A549 (cell line): ENCODE results near the gene ARL15. TPM values are rescaled to one million over a fixed set of nuclear protein-coding genes. Genes with fewer than 3 reads are reported as not detected.

Experiments used
- ATAC-seq, 2 experiments: fragments of 200-7000 bp in 1 of 2; fragments of >200 bp in 1 of 2; cut with Nextera tagmentation in 1 of 2; cut with Tn5 transposase in 1 of 2; 3 replicates each; pipeline versions ENCODE4 v1.8.0 to v1.9.1; 2018 to 2020; ENCODE audit warnings: mild to moderate bottlenecking in 1 of 2, moderate library complexity in 1 of 2
- CTCF ChIA-PET: fragments of 300-600 bp; sonication (Branson Sonifier 250); formaldehyde crosslinking; extraction: SDS; loops from one replicate; lab custom pipeline; 2021; ENCODE audit warnings: antibody characterized with exemption, inconsistent platforms; lab: Yijun Ruan, JAX
- POLR2A ChIA-PET: fragments of 350-600 bp; formaldehyde crosslinking; extraction: SDS; loops from one replicate; lab custom pipeline; 2021; ENCODE audit warnings: antibody characterized with exemption, inconsistent platforms; lab: Yijun Ruan, JAX
- DNase-seq, 2 experiments: peaks; one replicate each; pipeline versions ENCODE4 v3.0.0 to v3.0.0-alpha.2; 2011 to 2016; ENCODE audit warnings: low read depth in 1 of 2, low spot score in 1 of 2
- FAIRE-seq: peaks from 2 replicates; lab custom pipeline; 2011; peaks lifted over from hg19 to GRCh38; lab: Jason Lieb, UNC
- H3K27ac ChIP-seq, 2 experiments: fragments of >200 bp; sonication (Bioruptor Twin); formaldehyde crosslinking; 3 replicates each; pipeline ENCODE4 v1.5.1; 2016 to 2017
- H3K4me1 ChIP-seq: fragments of >200 bp; sonication (Bioruptor Twin); formaldehyde crosslinking; 3 replicates; pipeline ENCODE4 v1.6.1; 2016
- H3K4me2 ChIP-seq: fragments of >200 bp; sonication (Bioruptor Twin); formaldehyde crosslinking; 3 replicates; pipeline ENCODE4 v1.6.1; 2016
- H3K4me3 ChIP-seq: fragments of >200 bp; sonication (Bioruptor Twin); formaldehyde crosslinking; 3 replicates; pipeline ENCODE4 v1.5.1; 2016
- H3K9me3 ChIP-seq: fragments of >200 bp; sonication (Bioruptor Twin); formaldehyde crosslinking; 3 replicates; pipeline ENCODE4 v1.6.1; 2016
- ATOH8 ChIP-seq: fragments of 250-450 bp; sonication (Bioruptor Pico); IDR thresholded peaks from 2 replicates; pipeline ENCODE4 v1.5.0; 2020; ENCODE audit warnings: low read depth, mild to moderate bottlenecking, moderate library complexity
- FOXS1 ChIP-seq: fragments of 250-450 bp; sonication (Bioruptor Pico); IDR thresholded peaks from 2 replicates; pipeline ENCODE4 v1.5.0; 2020; ENCODE audit warnings: mild to moderate bottlenecking, moderate library complexity
- HOXB5 ChIP-seq: fragments of 250-450 bp; sonication (Bioruptor Pico); IDR thresholded peaks from 2 replicates; pipeline ENCODE4 v1.5.0; 2020; ENCODE audit warnings: mild to moderate bottlenecking, moderate library complexity
- JUN ChIP-seq, 2 experiments: fragments of >200 bp; sonication (Bioruptor Twin); formaldehyde crosslinking; IDR thresholded peaks; 2 replicates in 1 of 2; 3 replicates in 1 of 2; pipeline ENCODE4 v1.6.1; 2016 to 2017
- JUNB ChIP-seq: fragments of >200 bp; sonication (Bioruptor Twin); formaldehyde crosslinking; IDR thresholded peaks from 2 replicates; pipeline ENCODE4 v1.6.1; 2016
- KDM1A ChIP-seq: fragments of 200-600 bp; sonication (generic); IDR thresholded peaks from 2 replicates; pipeline ENCODE4 v1.6.1; 2016; ENCODE audit warnings: low read depth, mild to moderate bottlenecking
- MAX ChIP-seq: IDR thresholded peaks from 2 replicates; pipeline ENCODE4 v1.6.1; 2012
- NPAS2 ChIP-seq: fragments of 250-450 bp; sonication (Bioruptor Pico); IDR thresholded peaks from 2 replicates; pipeline ENCODE4 v1.8.0; 2022; ENCODE audit warnings: mild to moderate bottlenecking, moderate library complexity, borderline replicate concordance
- TP53 ChIP-seq: fragments of 250-450 bp; sonication (Bioruptor Pico); IDR thresholded peaks from 2 replicates; pipeline ENCODE4 v1.5.0; 2021; ENCODE audit warnings: mild to moderate bottlenecking, moderate library complexity
- ZFP36 ChIP-seq: fragments of 450-650 bp; IDR thresholded peaks from 2 replicates; pipeline ENCODE4 v1.6.1; 2014; ENCODE audit warnings: borderline replicate concordance; ENCODE audit not compliant: partially characterized antibody
- WGBS: methylation state at CpG from one replicate; pipeline ENCODE4 v1.1.6; 2017; ENCODE audit errors: missing lambda C conversion rate; 5-methylcytosine and 5-hydroxymethylcytosine counted together
- polyA plus RNA-seq, 4 experiments: library from polyadenylated mRNA; depleted of rRNA in 3 of 4; stranded (reverse); fragments of >200 nt; fragmentation: RNase III in 1 of 4; extraction: RNeasy Plus Mini Kit Qiagen cat#74134 plus additional on column Dnase treatment in 1 of 4; gene quantifications; 2 replicates in 3 of 4; 3 replicates in 1 of 4; pipeline ENCODE4 v1.2.3, GENCODE V29; 2011 to 2017
- TF ChIP-seq, protein P1 (sequence below): fragments of 200-600 bp; sonication (generic); IDR thresholded peaks from 2 replicates; pipeline ENCODE4 v1.6.1; 2016; ENCODE audit warnings: antibody characterized with exemption, mild to moderate bottlenecking, moderate library complexity
- TF ChIP-seq, protein P2 (sequence below): IDR thresholded peaks from 2 replicates; pipeline ENCODE4 v1.6.1; 2012

The ARL15 gene
- polyA plus RNA-seq, 2 of the 4 experiments (the other 2 are of a cell fraction): 11.8 to 12.1 TPM

- Histone ChIP-seq H3K27ac (no peak overlapping the region), H3K4me2 (no peak overlapping the region), H3K4me1 (no peaks in the 10 kb centered on the region), H3K4me3 (no peak overlapping the region), H3K9me3 (peaks cover 15% of the 10 kb centered on the region; the same call in 1 of the 3 replicates)
- CTCF ChIA-PET: interaction anchor here (0.9 kb wide), 1 partner anchor 136 kb away, joined by 3 read pairs; no protein-coding TSS in a partner anchor
- no peak for FAIRE-seq
- no peak for TF ChIP-seq ATOH8 (CRISPR knock-in tag)
- TF ChIP-seq JUN (IDR thresholded peaks at IDR 0.05): no peak
- TF ChIP-seq, all 56 proteins: peak for 0
- 57% methylated on average over 3 of the region's 3 CpGs for WGBS
- ATAC-seq (no peak), DNase-seq (no peak)
- POLR2A ChIA-PET: no interaction called here
These were observed 27.5 kb downstream of the ARL15 start for GRCh38 chr5:54282876-54283275.

DNA sequence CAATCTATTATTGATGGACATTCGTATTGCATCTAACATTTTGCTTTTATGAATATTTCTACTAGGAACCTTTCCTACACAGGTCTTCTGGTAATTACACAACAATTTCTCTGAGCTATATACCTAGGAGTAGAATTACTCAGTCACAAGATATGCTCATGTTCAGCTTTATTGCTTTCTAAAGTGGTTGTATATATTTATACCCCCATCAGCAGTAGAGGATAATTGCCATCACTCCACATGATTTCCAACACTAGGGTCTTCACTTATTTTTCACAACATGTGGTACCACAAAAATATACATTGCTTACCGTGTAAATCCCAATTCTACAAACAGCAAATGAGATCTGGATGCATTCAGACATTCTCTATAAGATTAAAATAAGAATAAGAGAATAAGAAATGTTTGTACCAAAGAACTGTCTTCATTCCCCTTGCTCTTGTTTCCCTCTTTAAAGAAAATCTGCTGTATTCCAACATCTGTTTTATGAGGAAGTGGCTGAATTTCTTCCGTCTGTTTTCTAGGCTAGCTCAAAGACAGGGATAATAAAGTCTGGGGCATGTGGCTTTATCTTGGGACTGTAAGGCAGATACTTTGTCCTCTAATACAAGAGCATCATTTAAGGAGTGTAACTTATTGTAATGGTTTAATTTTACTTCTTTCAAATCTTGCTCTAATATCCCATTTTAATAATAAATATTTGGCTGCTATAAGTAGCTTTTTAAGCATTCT is 28.2 kb downstream of the ARL15 start:
- Histone ChIP-seq H3K4me1 (no peaks in the 10 kb centered on the region), H3K9me3 (peaks cover 8% of the 10 kb centered on the region; the same call in 1 of the 3 replicates), H3K4me3 (no peak overlapping the region), H3K4me2 (no peak overlapping the region), H3K27ac (no peak overlapping the region)
- TF ChIP-seq JUNB (no peak), KDM1A (no peak), TP53 (CRISPR knock-in tag) (no peak), HOXB5 (CRISPR knock-in tag) (no peak)
- TF ChIP-seq, protein P1, sequence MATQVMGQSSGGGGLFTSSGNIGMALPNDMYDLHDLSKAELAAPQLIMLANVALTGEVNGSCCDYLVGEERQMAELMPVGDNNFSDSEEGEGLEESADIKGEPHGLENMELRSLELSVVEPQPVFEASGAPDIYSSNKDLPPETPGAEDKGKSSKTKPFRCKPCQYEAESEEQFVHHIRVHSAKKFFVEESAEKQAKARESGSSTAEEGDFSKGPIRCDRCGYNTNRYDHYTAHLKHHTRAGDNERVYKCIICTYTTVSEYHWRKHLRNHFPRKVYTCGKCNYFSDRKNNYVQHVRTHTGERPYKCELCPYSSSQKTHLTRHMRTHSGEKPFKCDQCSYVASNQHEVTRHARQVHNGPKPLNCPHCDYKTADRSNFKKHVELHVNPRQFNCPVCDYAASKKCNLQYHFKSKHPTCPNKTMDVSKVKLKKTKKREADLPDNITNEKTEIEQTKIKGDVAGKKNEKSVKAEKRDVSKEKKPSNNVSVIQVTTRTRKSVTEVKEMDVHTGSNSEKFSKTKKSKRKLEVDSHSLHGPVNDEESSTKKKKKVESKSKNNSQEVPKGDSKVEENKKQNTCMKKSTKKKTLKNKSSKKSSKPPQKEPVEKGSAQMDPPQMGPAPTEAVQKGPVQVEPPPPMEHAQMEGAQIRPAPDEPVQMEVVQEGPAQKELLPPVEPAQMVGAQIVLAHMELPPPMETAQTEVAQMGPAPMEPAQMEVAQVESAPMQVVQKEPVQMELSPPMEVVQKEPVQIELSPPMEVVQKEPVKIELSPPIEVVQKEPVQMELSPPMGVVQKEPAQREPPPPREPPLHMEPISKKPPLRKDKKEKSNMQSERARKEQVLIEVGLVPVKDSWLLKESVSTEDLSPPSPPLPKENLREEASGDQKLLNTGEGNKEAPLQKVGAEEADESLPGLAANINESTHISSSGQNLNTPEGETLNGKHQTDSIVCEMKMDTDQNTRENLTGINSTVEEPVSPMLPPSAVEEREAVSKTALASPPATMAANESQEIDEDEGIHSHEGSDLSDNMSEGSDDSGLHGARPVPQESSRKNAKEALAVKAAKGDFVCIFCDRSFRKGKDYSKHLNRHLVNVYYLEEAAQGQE: no peak
- TF ChIP-seq, protein P2, sequence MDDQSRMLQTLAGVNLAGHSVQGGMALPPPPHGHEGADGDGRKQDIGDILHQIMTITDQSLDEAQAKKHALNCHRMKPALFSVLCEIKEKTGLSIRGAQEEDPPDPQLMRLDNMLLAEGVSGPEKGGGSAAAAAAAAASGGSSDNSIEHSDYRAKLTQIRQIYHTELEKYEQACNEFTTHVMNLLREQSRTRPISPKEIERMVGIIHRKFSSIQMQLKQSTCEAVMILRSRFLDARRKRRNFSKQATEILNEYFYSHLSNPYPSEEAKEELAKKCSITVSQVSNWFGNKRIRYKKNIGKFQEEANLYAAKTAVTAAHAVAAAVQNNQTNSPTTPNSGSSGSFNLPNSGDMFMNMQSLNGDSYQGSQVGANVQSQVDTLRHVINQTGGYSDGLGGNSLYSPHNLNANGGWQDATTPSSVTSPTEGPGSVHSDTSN: no peak
- no peak for FAIRE-seq
- ChIA-PET POLR2A (no interaction called here), CTCF (interaction anchor here (0.9 kb wide), 1 partner anchor 137 kb away, joined by 3 read pairs; no protein-coding TSS in a partner anchor)
- DNase-seq: no peak
- 78% methylated on average over 3 of the region's 3 CpGs for WGBS
- ATAC-seq: no peak

DNA sequence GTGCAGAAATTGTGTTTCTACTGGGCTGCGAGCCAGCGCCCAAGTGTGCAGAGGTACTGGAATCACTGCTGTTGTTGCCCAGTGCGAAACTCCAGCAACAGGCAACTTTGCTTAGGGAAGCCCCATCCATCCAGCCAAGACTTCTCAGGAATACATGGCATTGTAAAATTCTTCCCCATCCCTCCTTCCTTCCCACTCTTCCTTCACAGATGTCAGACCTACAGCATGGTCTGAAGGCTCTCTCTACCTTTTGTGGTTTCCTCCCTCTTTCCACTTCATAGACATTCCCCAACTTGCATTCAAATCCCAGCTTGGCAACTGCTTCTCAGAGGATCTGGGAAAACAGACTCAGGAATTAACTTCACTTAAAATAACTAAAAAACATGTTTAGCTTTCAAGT is 30.4 kb downstream of the ARL15 start:
- TF ChIP-seq NPAS2 (CRISPR knock-in tag) (no peak), MAX (no peak), FOXS1 (CRISPR knock-in tag) (no peak), ZFP36 (no peak), JUN (IDR thresholded peaks at IDR 0.05) (no peak)
- WGBS: 100% methylated on average over 2 of the region's 3 CpGs
- ChIA-PET POLR2A (no interaction called here), CTCF (interaction anchor here (0.8 kb wide), 1 partner anchor 140 kb away, joined by 3 read pairs; no protein-coding TSS in a partner anchor)
- no peak for FAIRE-seq
- Histone ChIP-seq H3K4me3 (no peak overlapping the region), H3K9me3 (no peaks in the 10 kb centered on the region), H3K4me1 (no peaks in the 10 kb centered on the region), H3K4me2 (no peak overlapping the region), H3K27ac (no peak overlapping the region)
- ATAC-seq: no peak
- no peak for DNase-seq
